ENCODE data around the gene CELF4.
A peak's percentile ranks its signal among the peaks of the same experiment; 100 is the strongest.
"Not testable (repeated sequence)": the region's sequence is repeated elsewhere in the genome, so short reads cannot be mapped to it uniquely, and the experiment has no call there.

Gene CELF4

DNA sequence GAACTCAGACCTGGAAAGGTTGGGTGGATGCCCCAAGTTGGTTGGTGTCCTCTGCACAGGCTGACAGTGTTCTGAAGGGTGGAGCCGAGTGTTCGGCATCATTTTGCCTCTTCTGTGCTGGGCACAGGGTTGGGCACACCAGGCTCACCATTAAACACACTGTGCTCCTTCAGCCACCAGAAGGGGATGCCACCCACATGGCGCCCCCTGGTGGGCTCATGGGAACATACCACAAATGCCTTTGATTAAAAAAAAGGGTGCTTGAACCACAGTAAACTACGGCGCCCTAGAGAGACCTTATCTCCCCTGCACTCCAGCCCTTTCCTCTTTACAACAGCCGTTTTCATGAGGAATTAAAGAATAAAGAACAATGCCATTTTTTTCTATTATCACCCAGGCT, 89.4 kb downstream of the CELF4 start:
- H3K27ac ChIP-seq: no peak overlapping the region
- TF ChIP-seq, protein P1, sequence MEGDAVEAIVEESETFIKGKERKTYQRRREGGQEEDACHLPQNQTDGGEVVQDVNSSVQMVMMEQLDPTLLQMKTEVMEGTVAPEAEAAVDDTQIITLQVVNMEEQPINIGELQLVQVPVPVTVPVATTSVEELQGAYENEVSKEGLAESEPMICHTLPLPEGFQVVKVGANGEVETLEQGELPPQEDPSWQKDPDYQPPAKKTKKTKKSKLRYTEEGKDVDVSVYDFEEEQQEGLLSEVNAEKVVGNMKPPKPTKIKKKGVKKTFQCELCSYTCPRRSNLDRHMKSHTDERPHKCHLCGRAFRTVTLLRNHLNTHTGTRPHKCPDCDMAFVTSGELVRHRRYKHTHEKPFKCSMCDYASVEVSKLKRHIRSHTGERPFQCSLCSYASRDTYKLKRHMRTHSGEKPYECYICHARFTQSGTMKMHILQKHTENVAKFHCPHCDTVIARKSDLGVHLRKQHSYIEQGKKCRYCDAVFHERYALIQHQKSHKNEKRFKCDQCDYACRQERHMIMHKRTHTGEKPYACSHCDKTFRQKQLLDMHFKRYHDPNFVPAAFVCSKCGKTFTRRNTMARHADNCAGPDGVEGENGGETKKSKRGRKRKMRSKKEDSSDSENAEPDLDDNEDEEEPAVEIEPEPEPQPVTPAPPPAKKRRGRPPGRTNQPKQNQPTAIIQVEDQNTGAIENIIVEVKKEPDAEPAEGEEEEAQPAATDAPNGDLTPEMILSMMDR (conservative IDR thresholded peaks at IDR 0.05): peak; percentile 34; the same call in 1 of the 2 replicates

DNA sequence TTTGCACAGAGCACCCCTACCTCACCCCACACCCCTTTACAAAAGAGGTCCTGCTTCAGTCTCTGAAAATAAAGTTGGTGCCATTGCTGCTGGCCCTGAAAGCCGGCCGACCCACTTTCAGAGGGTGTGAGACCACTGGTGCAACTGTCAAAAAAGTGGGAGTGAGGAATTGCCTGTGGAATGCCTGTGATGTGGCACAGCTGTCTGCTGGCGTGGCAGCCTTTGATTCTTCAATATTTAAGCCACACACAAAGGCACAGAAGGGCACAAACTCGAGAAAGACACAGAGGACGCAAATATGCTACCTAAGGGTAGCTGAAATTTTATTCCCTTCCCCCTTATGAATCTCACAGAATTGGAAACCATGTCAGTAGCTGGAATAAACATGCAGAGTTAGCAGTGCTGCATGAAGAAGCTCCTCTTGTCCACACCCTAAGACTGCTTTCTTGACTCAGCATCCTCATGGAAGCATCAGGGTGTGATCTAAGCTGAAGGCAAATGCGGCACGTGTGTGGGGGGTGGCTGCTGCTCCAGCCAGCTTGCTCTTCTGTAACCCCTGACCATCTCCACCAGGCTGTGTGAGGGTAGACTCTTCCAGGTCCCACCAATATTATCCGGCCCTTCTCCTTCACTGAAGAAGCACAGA, 92.3 kb downstream of the CELF4 start:
- TF ChIP-seq, protein P1 (conservative IDR thresholded peaks at IDR 0.05): no peak
- H3K27ac ChIP-seq: no peak overlapping the region

DNA sequence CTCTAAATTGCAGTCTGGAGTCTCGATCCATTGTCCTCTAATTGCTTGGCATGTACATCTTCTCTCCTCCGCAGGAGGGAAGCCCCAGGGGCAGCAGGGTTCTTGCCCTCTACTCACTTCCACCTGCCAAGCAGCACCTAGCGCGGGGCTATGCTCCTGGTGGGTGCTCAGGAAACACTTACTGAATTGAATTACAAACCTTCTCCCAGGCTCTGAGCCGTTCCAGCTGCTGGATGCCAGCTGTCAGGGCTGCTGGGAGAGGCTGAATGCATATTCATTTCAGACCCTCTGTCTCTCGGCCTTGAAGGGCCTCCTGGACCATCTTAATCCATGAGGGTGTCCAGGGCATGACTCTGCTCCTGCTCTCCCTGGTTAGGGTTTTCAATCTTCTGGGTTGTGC, 94.0 kb downstream of the CELF4 start:
- TF ChIP-seq, protein P1 (conservative IDR thresholded peaks at IDR 0.05): no peak
- no peak overlapping the region for H3K27ac ChIP-seq

DNA sequence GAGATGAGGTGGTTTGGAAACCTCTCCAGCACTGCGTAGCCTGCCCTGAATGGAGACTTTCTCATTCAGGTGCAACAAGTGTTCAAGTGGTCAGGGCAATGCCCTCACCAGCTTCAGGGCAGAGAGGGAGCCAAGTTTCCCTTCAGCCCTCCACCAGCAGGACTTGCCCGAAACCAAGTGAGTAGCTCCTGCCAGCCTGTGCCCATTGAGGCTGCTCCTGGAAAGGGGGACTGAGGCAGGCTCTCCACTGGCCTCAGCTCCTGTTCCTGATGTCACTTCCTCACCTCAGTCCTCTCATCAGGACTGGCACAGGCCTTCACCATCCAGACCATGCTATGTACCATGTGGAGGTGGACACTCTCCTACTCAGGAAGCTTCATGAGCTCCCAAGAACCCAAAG, 94.6 kb downstream of the CELF4 start:
- H3K27ac ChIP-seq: no peak overlapping the region
- TF ChIP-seq, protein P1 (conservative IDR thresholded peaks at IDR 0.05): no peak

DNA sequence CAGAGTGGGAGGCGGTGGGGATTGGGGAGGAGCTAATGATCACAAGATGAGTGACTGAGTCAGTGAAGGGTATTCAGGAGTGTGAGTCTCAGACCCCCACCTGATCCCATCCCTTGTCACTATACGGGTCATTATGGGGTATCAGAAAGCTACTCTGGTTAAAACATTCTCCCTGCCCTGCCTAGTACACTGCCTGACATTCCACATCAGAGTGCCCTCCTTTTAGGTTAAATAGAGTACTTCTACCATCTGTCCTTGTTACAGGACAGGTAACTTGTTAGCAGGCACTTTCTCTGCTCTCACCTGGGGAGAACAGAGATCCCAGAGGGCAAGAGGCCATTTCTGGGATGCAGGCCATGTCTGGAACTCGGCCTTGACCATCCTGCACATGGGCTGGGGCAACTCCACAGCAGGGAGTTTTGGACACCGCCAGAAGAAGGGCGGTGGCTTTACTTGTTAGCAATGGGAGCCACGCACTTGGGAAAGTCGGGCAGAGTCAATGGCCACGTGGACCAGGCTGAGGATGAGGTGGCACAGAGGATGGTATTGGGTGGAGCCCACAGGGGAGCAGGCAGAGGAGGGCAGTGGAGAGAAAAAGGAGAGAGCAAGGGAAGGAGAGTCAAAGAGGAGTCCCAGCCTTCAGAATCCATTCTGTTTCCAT, 98.5 kb downstream of the CELF4 start:
- TF ChIP-seq, protein P1 (conservative IDR thresholded peaks at IDR 0.05): no peak
- H3K27ac ChIP-seq: no peak overlapping the region

DNA sequence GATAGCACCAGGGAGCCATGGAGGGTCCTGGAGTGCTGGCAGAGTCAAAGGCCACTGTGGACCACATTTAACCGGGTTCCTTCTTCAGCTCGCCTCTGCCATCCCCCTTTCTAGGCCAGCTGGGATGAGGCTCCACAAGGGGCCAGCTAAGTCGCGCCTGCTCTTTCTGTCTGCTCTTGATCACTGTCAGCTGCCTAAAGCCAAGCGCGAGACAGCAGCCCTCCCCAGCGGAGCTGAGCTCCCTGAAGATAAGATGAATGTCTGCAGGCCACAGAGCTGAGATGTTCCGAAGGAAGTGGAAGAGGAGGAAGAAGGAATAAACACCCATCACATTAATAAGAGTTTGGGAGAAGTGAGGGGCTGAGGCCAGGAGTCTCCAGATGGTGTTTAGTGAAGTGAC, 99.6 kb downstream of the CELF4 start:
- H3K27ac ChIP-seq: no peak overlapping the region
- TF ChIP-seq, protein P1 (conservative IDR thresholded peaks at IDR 0.05): no peak

DNA sequence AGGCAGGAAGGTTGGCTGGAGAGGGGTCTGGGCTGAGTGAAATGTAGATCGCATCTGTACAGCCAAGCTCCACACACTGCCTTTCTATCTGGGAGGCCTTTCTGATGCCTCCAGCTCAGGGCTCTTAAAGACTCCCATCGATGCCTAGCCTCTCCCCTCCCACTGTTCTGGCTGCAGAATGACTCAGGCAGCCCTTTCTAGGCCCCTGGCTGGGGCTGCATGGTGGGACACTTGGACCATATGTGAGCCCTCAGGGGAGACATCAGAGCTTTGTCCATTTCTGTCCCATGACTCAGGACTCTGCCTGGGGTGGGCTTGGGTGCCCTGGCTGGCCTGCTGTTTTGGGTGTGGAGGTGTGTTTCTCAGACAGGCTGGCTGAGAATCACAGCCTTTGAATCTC, 101.3 kb downstream of the CELF4 start:
- TF ChIP-seq, protein P1 (conservative IDR thresholded peaks at IDR 0.05): no peak
- no peak overlapping the region for H3K27ac ChIP-seq

DNA sequence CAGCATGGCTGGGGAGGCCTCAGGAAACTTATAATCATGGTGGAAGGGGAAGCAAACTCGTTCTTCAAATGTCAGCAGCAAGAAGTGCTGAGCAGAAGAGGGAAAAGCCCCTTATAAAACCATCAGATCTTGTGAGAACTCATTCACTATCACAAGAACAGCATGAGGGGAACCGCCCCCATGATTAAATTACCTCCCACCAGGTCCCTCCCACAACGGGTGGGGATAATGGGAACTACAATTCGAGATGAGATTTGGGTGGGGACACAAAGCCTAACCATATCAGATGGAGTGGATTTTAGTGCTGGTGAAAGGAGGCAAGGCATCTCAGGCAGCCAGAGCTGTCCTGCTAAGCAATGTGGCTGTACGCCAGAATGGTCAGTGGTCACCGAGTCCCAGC, 104.3 kb downstream of the CELF4 start:
- H3K27ac ChIP-seq: not testable (repeated sequence)
